ENCODE data around the gene NAGS. TPM values are rescaled to one million over a fixed set of nuclear protein-coding genes. Genes with fewer than 3 reads are reported as not detected.

The NAGS gene

DNA sequence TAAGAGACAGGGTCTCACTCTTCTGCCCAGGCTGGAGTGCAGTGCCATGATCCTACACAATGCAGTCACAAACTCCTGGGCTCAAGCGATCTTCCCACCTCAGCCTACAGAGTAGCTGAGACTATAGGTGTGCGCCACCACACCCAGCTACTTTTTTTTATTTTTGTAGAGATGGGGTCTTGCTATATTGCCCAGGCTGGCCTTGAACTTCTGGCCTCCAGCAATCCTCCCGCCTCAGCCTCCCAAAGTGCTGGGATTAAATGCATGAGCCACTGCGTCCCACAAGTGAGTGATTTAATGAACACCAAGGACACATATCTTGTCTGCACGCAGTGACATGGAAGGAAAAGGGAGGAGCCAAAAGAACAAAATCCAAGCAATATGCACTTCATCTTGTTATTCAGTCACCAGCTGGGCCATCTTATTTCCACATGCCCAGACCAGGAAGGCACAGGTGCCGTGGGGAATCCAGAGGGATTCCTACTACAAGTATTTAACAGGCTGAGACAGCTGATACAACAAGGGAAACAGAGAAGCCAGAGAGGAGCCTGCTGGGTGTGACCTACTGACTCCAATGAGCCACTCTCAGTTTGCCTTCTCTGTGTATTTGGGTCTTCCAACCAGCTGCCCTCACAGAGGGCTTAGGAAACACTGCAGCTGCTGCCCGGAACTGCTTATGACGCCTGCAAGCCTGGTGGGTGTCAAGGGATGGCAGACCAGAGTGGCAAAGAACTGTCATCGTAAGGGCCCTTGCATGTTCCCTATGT lies 45.1 kb downstream of the NAGS start:
- peaks cover 53% of the 10 kb centered on the region for H3K36me3 ChIP-seq (ENCODE audit: insufficient read depth, low read length)
- H3K4me1 ChIP-seq (ENCODE audit: control insufficient read depth, insufficient read depth, low read length): peaks cover 10% of the 10 kb centered on the region
- H3K9ac ChIP-seq (ENCODE audit: low read depth, low read length): no peak overlapping the region
- H3K9me3 ChIP-seq (replicated peaks; ENCODE audit: low read length): no peaks in the 10 kb centered on the region
- H3K4me2 ChIP-seq (ENCODE audit: low read length): no peak overlapping the region
- no peaks in the 10 kb centered on the region for H3K27me3 ChIP-seq (ENCODE audit: control insufficient read depth, insufficient read depth, low read length)
- H3K4me3 ChIP-seq (ENCODE audit: low read length): no peak overlapping the region

DNA sequence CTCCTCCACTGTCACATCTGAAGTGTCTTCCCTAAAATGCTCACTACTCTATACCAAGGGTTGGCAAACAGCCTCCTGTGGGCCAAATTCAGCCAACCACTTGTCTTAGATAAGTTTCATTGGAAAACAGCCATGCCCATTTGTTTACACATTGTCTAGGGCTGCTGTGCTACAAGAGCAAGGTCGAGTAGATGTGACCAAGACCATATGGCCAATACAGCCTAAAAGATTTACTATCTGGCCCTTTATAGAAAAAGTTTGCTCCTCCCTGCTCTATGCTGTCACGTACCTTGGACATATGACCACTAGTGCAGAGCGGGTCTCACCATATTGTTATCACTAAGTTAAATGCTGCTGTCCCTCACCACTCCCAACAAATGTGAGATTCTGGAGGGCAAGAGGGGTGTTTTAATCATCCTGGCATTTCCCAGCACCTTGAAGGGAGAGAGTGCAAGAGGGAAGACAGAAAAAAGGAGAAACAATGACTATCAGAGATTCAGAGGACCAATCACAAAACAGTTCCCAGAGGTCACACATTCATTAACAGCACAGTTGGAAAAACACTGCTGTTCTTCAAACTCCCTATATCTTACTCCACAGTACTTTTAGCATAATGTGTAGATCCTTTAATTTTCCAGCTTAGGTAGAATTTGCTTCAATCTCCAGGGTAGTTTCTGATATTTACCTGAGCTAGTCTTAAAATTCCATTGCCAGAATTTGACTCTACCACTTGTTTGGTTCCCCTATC lies 48.9 kb downstream of the NAGS start:
- peaks cover 48% of the 10 kb centered on the region for H3K36me3 ChIP-seq (ENCODE audit: insufficient read depth, low read length)
- no peak overlapping the region for H3K4me2 ChIP-seq (ENCODE audit: low read length)
- H3K4me1 ChIP-seq (ENCODE audit: control insufficient read depth, insufficient read depth, low read length): no peaks in the 10 kb centered on the region
- no peaks in the 10 kb centered on the region for H3K9me3 ChIP-seq (replicated peaks; ENCODE audit: low read length)
- H3K4me3 ChIP-seq (ENCODE audit: low read length): no peak overlapping the region
- H3K27me3 ChIP-seq (ENCODE audit: control insufficient read depth, insufficient read depth, low read length): no peaks in the 10 kb centered on the region
- H3K9ac ChIP-seq (ENCODE audit: low read depth, low read length): no peak overlapping the region

Small RNA genes within 50 kb of the gene (small RNA-seq; reads per million reads assigned to genes)
- gene RF00012: not detected

Data from skeletal muscle satellite cell (primary cell).